K562 (cell line): ENCODE data around the gene FUZ. TPM values are rescaled to one million over a fixed set of nuclear protein-coding genes. Genes with fewer than 3 reads are reported as not detected.

ENCODE experiments used
- BRCA1 ChIP-seq, 2 experiments: fragments of 450-650 bp in 1 of 2; sonication (generic) in 1 of 2; formaldehyde crosslinking in 1 of 2; IDR thresholded peaks; 2 replicates each; pipeline versions ENCODE4 v1.5.0 to v1.6.1; 2017 to 2020; ENCODE audit warnings: mild to moderate bottlenecking in 1 of 2, missing genetic modification reagents in 1 of 2
- BRD4 ChIP-seq: fragments of 200-600 bp; sonication (generic); IDR thresholded peaks from 2 replicates; pipeline ENCODE4 v1.6.1; 2017; ENCODE audit warnings: inconsistent platforms
- CBFA2T3 ChIP-seq: fragments of 450-650 bp; IDR thresholded peaks from 2 replicates; pipeline ENCODE4 v1.6.1; 2017
- GMEB1 ChIP-seq: fragments of 250-450 bp; sonication (Bioruptor Pico); IDR thresholded peaks from 2 replicates; pipeline ENCODE4 v1.4.0; 2020; ENCODE audit warnings: mild to moderate bottlenecking
- JUNB ChIP-seq: fragments of 450-650 bp; formaldehyde crosslinking; conservative IDR thresholded peaks from 2 replicates; pipeline ENCODE4 v1.4.0; 2020; ENCODE audit warnings: mild to moderate bottlenecking
- LCOR ChIP-seq: sonication (generic); formaldehyde crosslinking; IDR thresholded peaks from 2 replicates; pipeline ENCODE4 v1.8.0; 2022; ENCODE audit warnings: mild to moderate bottlenecking, missing genetic modification reagents
- MTA3 ChIP-seq: fragments of 450-650 bp; formaldehyde crosslinking; IDR thresholded peaks from 2 replicates; pipeline ENCODE4 v1.6.1; 2017; ENCODE audit warnings: mild to moderate bottlenecking, borderline replicate concordance
- NFYB ChIP-seq: IDR thresholded peaks from 2 replicates; pipeline ENCODE4 v1.6.1; 2011; ENCODE audit warnings: mild to moderate bottlenecking, moderate library complexity; ENCODE audit not compliant: insufficient read length; ENCODE audit errors: extremely low read depth
- NR0B1 ChIP-seq: fragments of 450-650 bp; IDR thresholded peaks from one replicate; pipeline ENCODE4 v1.6.1; 2018; ENCODE audit warnings: mild to moderate bottlenecking, moderate library complexity; ENCODE audit not compliant: partially characterized antibody
- PBX2 ChIP-seq, 2 experiments: IDR thresholded peaks in 1 of 2; conservative IDR thresholded peaks in 1 of 2; 2 replicates each; pipeline ENCODE4 v1.6.1; 2016; ENCODE audit warnings: low read depth in 2 of 2, mild to moderate bottlenecking in 1 of 2, missing compliant biosample characterization in 1 of 2, missing genetic modification characterization in 1 of 2, moderate library complexity in 1 of 2
- PTBP1 ChIP-seq: fragments of 200-400 bp; formaldehyde crosslinking; IDR thresholded peaks from 2 replicates; pipeline ENCODE4 v1.6.1; 2017; ENCODE audit warnings: low read depth, low read length
- RBM17 ChIP-seq: fragments of 200-400 bp; formaldehyde crosslinking; IDR thresholded peaks from 2 replicates; pipeline ENCODE4 v1.6.1; 2017; ENCODE audit warnings: low read depth, mild to moderate bottlenecking, low read length, borderline replicate concordance
- TCF7L2 ChIP-seq: fragments of 150-350 bp; IDR thresholded peaks from 2 replicates; pipeline ENCODE4 v1.6.1; 2016; ENCODE audit warnings: low read depth, mild to moderate bottlenecking, low read length, moderate library complexity
- ZBTB7A ChIP-seq: IDR thresholded peaks from 2 replicates; pipeline ENCODE4 v1.6.1; 2011; ENCODE audit warnings: low read depth, mild to moderate bottlenecking, low read length, moderate library complexity, borderline replicate concordance; ENCODE audit not compliant: control insufficient read depth
- ZNF217 ChIP-seq: sonication (generic); formaldehyde crosslinking; IDR thresholded peaks from 2 replicates; pipeline ENCODE4 v1.8.0; 2022; ENCODE audit warnings: mild to moderate bottlenecking, missing genetic modification reagents
- ZNF449 ChIP-seq: fragments of 250-450 bp; sonication (Bioruptor Pico); IDR thresholded peaks from 2 replicates; pipeline ENCODE4 v1.8.0; 2022; ENCODE audit warnings: moderate library complexity, mild to moderate bottlenecking, inconsistent platforms
- ZNF707 ChIP-seq: fragments of 250-450 bp; sonication (Bioruptor Pico); conservative IDR thresholded peaks from 2 replicates; pipeline ENCODE4 v1.8.0; 2022; ENCODE audit warnings: inconsistent platforms, mild to moderate bottlenecking, moderate library complexity
- ZNF717 ChIP-seq: fragments of 250-450 bp; sonication (Bioruptor Pico); IDR thresholded peaks from 2 replicates; pipeline ENCODE4 v1.5.0; 2021
- ZNF778 ChIP-seq: fragments of 450-650 bp; formaldehyde crosslinking; IDR thresholded peaks from 2 replicates; pipeline ENCODE4 v1.4.0; 2020; ENCODE audit warnings: mild to moderate bottlenecking, moderate library complexity
- ZNF830 ChIP-seq: fragments of 250-450 bp; sonication (Bioruptor Pico); IDR thresholded peaks from 2 replicates; pipeline ENCODE4 v1.5.0; 2021; ENCODE audit warnings: mild to moderate bottlenecking
- polyA plus RNA-seq, 8 experiments: library from polyadenylated mRNA; depleted of rRNA in 4 of 8; stranded (reverse) in 5 of 8; unstranded in 3 of 8; fragments of >200 nt; fragmentation: Nextera tagmentation in 2 of 8; fragmentation: Illumina TruSeq in 1 of 8; extraction: Ambion mirVana in 2 of 8; extraction: Trizol in 1 of 8; gene quantifications; 2 replicates each; pipeline versions ENCODE4 v1.2.1 to v1.2.3, GENCODE V29; 2011 to 2014; ENCODE audit warnings: inconsistent platforms in 1 of 8, missing spikeins in 1 of 8
- total RNA-seq, 7 experiments: library from RNA; depleted of rRNA in 6 of 7; stranded (reverse); fragments of >200 nt in 6 of 7; fragmentation: Illumina TruSeq in 2 of 7; extraction: Trizol in 2 of 7; gene quantifications; 2 replicates each; pipeline versions ENCODE4 v1.2.1 to v1.2.3, GENCODE V29; 2011 to 2021; ENCODE audit warnings: low replicate concordance in 1 of 7

Gene FUZ
- total and polyA plus RNA-seq, 9 of the 15 experiments (the other 6 are each of a cell fraction or from before 2014, with no cell fraction given), result 0.17 to 7.6 (median 3.6) TPM; not detected in 1

GRCh38 chr19:49850487-49851342 lies 37.6 kb upstream of the FUZ start, which contains the start of gene PTOV1 (continued):
- TF ChIP-seq PBX2 (CRISPR knock-in tag; IDR thresholded peaks at IDR 0.05; ENCODE audit: low read depth) (no peak), PBX2 (tag; conservative IDR thresholded peaks at IDR 0.05; ENCODE audit: low read depth) (no peak), BRCA1 (IDR thresholded peaks at IDR 0.05) (no peak), BRCA1 (CRISPR knock-in tag; IDR thresholded peaks at IDR 0.05) (no peak), NFYB (no peak), PTBP1 (no peak), CBFA2T3 (peak; percentile 18; the same call in 1 of the 2 replicates), LCOR (CRISPR knock-in tag) (no peak), MTA3 (peak; percentile 79; the same call in 1 of the 2 replicates), NR0B1 (no peak), ZNF449 (no peak), ZNF707 (no peak), ZNF217 (CRISPR knock-in tag) (no peak), ZNF830 (no peak), ZNF778 (CRISPR knock-in tag) (no peak), JUNB (CRISPR knock-in tag) (no peak; the same call in 1 of the 2 replicates), TCF7L2 (peak; percentile 98), ZNF717 (CRISPR knock-in tag) (0 out of 2 replicates have a peak, but pooled peaks have one; percentile 26), ZBTB7A (peak; percentile 93), BRD4 (peak; percentile 74; the same call in 1 of the 2 replicates), RBM17 (no peak), GMEB1 (CRISPR knock-in tag) (no peak)
